ENCODE data around the gene ANKLE1. TPM values are rescaled to one million over a fixed set of nuclear protein-coding genes. Genes with fewer than 3 reads are reported as not detected.

Gene ANKLE1
- total RNA-seq, 4 donors from 2014 or later = 0.39 to 0.81 TPM; not detected in 2

GRCh38 chr19:17263712-17264640 lies 17.7 kb upstream of the ANKLE1 start:
- 70 to 90% methylated on average over 2 to 12 of the region's 23 CpGs for WGBS, 2 donors (ENCODE audit: low coverage in 1 of 2)
- H3K4me3 ChIP-seq = peak overlapping the region in 1 of 2 donors; percentile 41
- TF ChIP-seq POLR2AphosphoS5 (IDR thresholded peaks at IDR 0.05) (no peak), EP300 (IDR thresholded peaks at IDR 0.05) (no peak), CTCF (IDR thresholded peaks at IDR 0.05) (no peak), POLR2A (IDR thresholded peaks at IDR 0.05) (no peak)

GRCh38 chr19:17264641-17264979 lies 17.1 kb upstream of the ANKLE1 start, which contains the start of gene USHBP1:
TSS of gene USHBP1 (minus strand) at chr19:17264745. CDS start at chr19:17264299, 446 bp downstream.
- Histone ChIP-seq H3K27ac (peak within 1 kb of the TSS in 3 of 4 donors; percentile 25 to 44 (median 34)), H3K36me3 (peaks cover 0 to 11% of the 10 kb centered on the region in 2 donors), H3K4me3 (peak within 1 kb of the TSS in 1 of 2 donors; percentile 41), H3K27me3 (no peaks in the 10 kb centered on the region), H3K4me1 (peaks cover 3 to 15% (median 8%) of the 10 kb centered on the region in 3 donors), H3K9me3 (peaks cover 0 to 2% (median 0%) of the 10 kb centered on the region in 3 donors)
- no peak for ATAC-seq
- WGBS, 2 donors (ENCODE audit: low coverage in 1 of 2) = 17 to 67% methylated on average over 1 of the region's 5 CpGs
- TF ChIP-seq POLR2AphosphoS5 (IDR thresholded peaks at IDR 0.05) = no peak
- no peak for TF ChIP-seq CTCF (IDR thresholded peaks at IDR 0.05)
- TF ChIP-seq EP300 (IDR thresholded peaks at IDR 0.05) = no peak
- TF ChIP-seq POLR2A (IDR thresholded peaks at IDR 0.05) = no peak

More at GRCh38 chr19:17263712-17264640, 17.7 kb upstream of the ANKLE1 start:
- peaks cover 3 to 15% (median 8%) of the 10 kb centered on the region in 3 donors for H3K4me1 ChIP-seq
- peak overlapping the region in 3 of 4 donors; percentile 25 to 44 (median 34) for H3K27ac ChIP-seq
- no peak for ATAC-seq
- peaks cover 0 to 8% (median 0%) of the 10 kb centered on the region in 3 donors for H3K9me3 ChIP-seq
- peaks cover 0 to 5% of the 10 kb centered on the region in 2 donors for H3K36me3 ChIP-seq
- no peaks in the 10 kb centered on the region for H3K27me3 ChIP-seq

- no peak for TF ChIP-seq CTCF (IDR thresholded peaks at IDR 0.05)
- no peak for TF ChIP-seq EP300 (IDR thresholded peaks at IDR 0.05)
- TF ChIP-seq POLR2A (IDR thresholded peaks at IDR 0.05) = no peak
- no peak for TF ChIP-seq POLR2AphosphoS5 (IDR thresholded peaks at IDR 0.05)
- Histone ChIP-seq H3K27me3 (no peaks in the 10 kb centered on the region), H3K4me1 (peaks cover 3 to 15% (median 8%) of the 10 kb centered on the region in 3 donors), H3K9me3 (no peaks in the 10 kb centered on the region), H3K27ac (peak overlapping the region in 2 of 4 donors; percentile 81 to 84), H3K36me3 (peaks cover 0 to 25% of the 10 kb centered on the region in 2 donors), H3K4me3 (no peak overlapping the region)
- ATAC-seq = no peak
- 33 to 83% methylated on average over 1 to 4 of the region's 7 CpGs for WGBS, 2 donors (ENCODE audit: low coverage in 1 of 2)
Measured at GRCh38 chr19:17266026-17266425, 15.7 kb upstream of the ANKLE1 start.

DNA sequence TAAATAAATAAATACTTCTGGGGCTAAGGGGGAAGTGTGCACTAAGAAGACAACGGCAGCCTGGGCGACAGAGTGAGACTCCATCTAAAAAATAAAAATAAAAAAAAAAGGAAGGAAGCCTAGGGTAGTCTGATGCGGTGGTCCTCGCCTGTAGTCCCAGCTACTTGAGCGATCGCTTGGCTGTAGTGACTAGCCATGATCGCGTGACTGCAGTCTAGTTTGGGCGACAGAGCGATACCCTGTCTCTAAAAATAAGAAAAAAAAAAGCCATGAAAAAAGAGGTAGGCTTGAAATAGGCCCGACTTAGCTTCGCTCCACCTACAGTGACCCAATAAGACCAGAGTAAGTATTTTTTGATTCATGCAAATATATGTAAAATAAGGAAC lies 15.1 kb upstream of the ANKLE1 start:
- H3K4me3 ChIP-seq = no peak overlapping the region
- H3K27ac ChIP-seq = peak overlapping the region in 3 of 4 donors; percentile 69 to 84 (median 81)
- no peak for ATAC-seq
- no peak for TF ChIP-seq POLR2A (IDR thresholded peaks at IDR 0.05)
- no peak for TF ChIP-seq CTCF (IDR thresholded peaks at IDR 0.05)
- no peak for TF ChIP-seq EP300 (IDR thresholded peaks at IDR 0.05)
- TF ChIP-seq POLR2AphosphoS5 (IDR thresholded peaks at IDR 0.05) = no peak
- H3K9me3 ChIP-seq = no peaks in the 10 kb centered on the region
- H3K27me3 ChIP-seq = no peaks in the 10 kb centered on the region
- peaks cover 0 to 31% of the 10 kb centered on the region in 2 donors for H3K36me3 ChIP-seq
- H3K4me1 ChIP-seq = peaks cover 3 to 15% (median 8%) of the 10 kb centered on the region in 3 donors
- WGBS, 2 donors (ENCODE audit: low coverage in 1 of 2) = 60 to 65% methylated on average over 5 to 12 of the region's 12 CpGs
